Naive thymus-derived CD8-positive, alpha-beta T cell (primary cell): Measurements from ENCODE around the gene IRGM. TPM values are rescaled to one million over a fixed set of nuclear protein-coding genes. Genes with fewer than 3 reads are reported as not detected.
A peak's percentile ranks its signal among the peaks of the same experiment; 100 is the strongest.
"Not testable (repeated sequence)": the region's sequence is repeated elsewhere in the genome, so short reads cannot be mapped to it uniquely, and the experiment has no call there.

ENCODE experiments used
- ATAC-seq, 2 donors: fragments of 150-1000 bp; cut with Tn5 transposase in 1 of 2; sonication (Bioruptor Pico), chemical (Tn5 transposase) in 1 of 2; 1 replicate in 1 of 2; 2 replicates in 1 of 2; pipeline ENCODE4 v1.10.0; 2021; ENCODE audit warnings: mild to moderate bottlenecking in 2 of 2, moderate library complexity in 2 of 2
- POLR2A ChIA-PET: fragments of 350-600 bp; sonication (Branson Sonifier 250); formaldehyde crosslinking; loops from one replicate; lab custom pipeline; 2021; ENCODE audit warnings: antibody characterized with exemption; lab: Charles Lee
- DNase-seq, 10 donors: peaks; one replicate each; pipeline versions ENCODE4 v3.0.0 to v3.0.0-alpha.2; 2020 to 2022
- H3K27ac Mint-ChIP-seq, 10 donors: one replicate each; pipeline ENCODE4 v1.8.0; 2020 to 2022; ENCODE audit warnings: mild to moderate bottlenecking in 10 of 10, mixed read lengths in 10 of 10, moderate library complexity in 4 of 10, inconsistent platforms in 1 of 10
- H3K27me3 Mint-ChIP-seq, 5 donors: one replicate each; pipeline ENCODE4 v1.8.0; 2021 to 2022; ENCODE audit warnings: mixed read lengths in 5 of 5
- H3K36me3 Mint-ChIP-seq, 3 donors: one replicate each; pipeline ENCODE4 v1.8.0; 2020 to 2022; ENCODE audit warnings: mixed read lengths in 3 of 3, mild to moderate bottlenecking in 2 of 3, inconsistent platforms in 1 of 3
- H3K4me1 Mint-ChIP-seq, 4 donors: one replicate each; pipeline ENCODE4 v1.8.0; 2021 to 2022; ENCODE audit warnings: mixed read lengths in 4 of 4
- H3K4me3 Mint-ChIP-seq, 10 donors: one replicate each; pipeline ENCODE4 v1.8.0; 2020 to 2022; ENCODE audit warnings: mild to moderate bottlenecking in 10 of 10, mixed read lengths in 10 of 10, moderate library complexity in 6 of 10, inconsistent platforms in 1 of 10
- H3K9me3 Mint-ChIP-seq, 9 donors: one replicate each; pipeline ENCODE4 v1.8.0; 2020 to 2022; ENCODE audit warnings: mixed read lengths in 9 of 9, mild to moderate bottlenecking in 3 of 9, inconsistent platforms in 1 of 9, moderate library complexity in 1 of 9
- polyA plus RNA-seq, 3 donors: library from polyadenylated mRNA; unstranded; fragments of 300-500 nt; fragmentation: Illumina TruSeq; gene quantifications; one replicate each; pipeline ENCODE4 v1.2.3, GENCODE V29; 2021
- total RNA-seq, 8 experiments: library from RNA in 2 of 8; stranded (reverse) in 2 of 8; gene quantifications; one replicate each; pipeline ENCODE4 v1.2.3 and lab custom pipeline; 2021 to 2026

The IRGM gene, protein sequence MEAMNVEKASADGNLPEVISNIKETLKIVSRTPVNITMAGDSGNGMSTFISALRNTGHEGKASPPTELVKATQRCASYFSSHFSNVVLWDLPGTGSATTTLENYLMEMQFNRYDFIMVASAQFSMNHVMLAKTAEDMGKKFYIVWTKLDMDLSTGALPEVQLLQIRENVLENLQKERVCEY
- 1 to 10 TPM; 2.2 to 2.8 TPM for total RNA-seq
- 1 to 10 TPM in 2 of 3 donors, under 1 TPM in 1; 0.43 to 2.4 (median 1.9) TPM for polyA plus RNA-seq
- 1.1 to 7.1 (median 2.4) reads per million in 6 experiments for total RNA-seq (lab: John Stamatoyannopoulos, UW)

DNA sequence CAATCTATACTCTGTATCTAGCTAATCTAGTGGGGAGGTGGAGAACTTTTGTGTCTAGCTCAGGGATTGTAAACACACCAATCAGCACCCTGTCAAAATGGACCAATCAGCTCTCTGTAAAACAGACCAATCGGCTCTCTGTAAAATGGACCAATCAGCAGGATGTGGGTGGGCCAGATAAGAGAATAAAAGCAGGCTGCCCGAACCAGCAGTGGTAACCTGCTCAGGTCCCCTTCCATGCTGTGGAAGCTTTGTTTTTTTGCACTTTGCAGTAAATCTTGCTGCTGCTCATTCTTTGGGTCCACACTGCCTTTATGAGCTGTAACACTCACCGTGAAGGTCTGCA, at the start of gene IRGM:
Gene IRGM (plus strand): TSS at position 214 of the 346 bp plus-strand sequence. CDS start 1,603 bp downstream, outside the sequence.
- POLR2A ChIA-PET = interaction anchor here (0.8 to 2.6 kb wide), 9 partner anchors 45 to 284 kb away, joined by 3 to 16 read pairs (median 6); partner anchors contain the start of genes DCTN4, RBM22 and SMIM3
- peak within 1 kb of the TSS in 9 of 10 donors; percentile 73 to 92 (median 88) for H3K27ac Mint-ChIP-seq
- DNase-seq (peak in 3 of 10 donors; percentile 7 to 38 (median 35)), ATAC-seq (peak in 1 of 2 donors; percentile 16)
- H3K9me3 Mint-ChIP-seq, H3K27me3 Mint-ChIP-seq, H3K36me3 Mint-ChIP-seq: not testable (repeated sequence)
- H3K4me3 Mint-ChIP-seq = peak within 1 kb of the TSS; percentile 73 to 90 (median 87)
- H3K4me1 Mint-ChIP-seq = peaks cover 13 to 22% (median 16%) of the 10 kb centered on the region in 4 donors

DNA sequence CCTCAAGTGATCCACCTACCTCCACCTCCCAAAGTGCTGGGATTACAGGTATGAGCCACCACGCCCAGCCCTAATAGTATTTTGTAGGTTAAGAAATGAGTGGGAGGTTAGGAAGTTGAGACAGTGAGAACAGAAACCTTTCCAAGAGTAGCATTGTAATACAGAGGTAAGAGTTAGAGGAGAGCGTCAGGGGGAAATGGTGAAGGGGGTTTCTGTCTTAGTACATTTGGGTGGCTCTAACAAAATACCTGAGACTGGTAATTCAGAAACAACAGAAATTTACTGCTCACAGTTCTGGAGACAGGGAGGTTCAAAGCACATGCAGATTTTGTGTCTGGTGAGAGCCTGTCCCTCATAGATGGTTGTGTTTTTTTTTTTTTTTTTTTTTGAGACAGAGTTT, 48.9 kb upstream of the IRGM start:
- Mint-ChIP-seq H3K27me3 (no peaks in the 10 kb centered on the region), H3K9me3 (no peaks in the 10 kb centered on the region), H3K27ac (peak overlapping the region in 2 of 10 donors; percentile 8 to 52), H3K4me3 (no peak overlapping the region), H3K36me3 (peaks cover 0 to 5% (median 0%) of the 10 kb centered on the region in 3 donors), H3K4me1 (peaks cover 3 to 11% (median 7%) of the 10 kb centered on the region in 4 donors)
- no peak for ATAC-seq
- no peak for DNase-seq
- POLR2A ChIA-PET = no interaction called here

DNA sequence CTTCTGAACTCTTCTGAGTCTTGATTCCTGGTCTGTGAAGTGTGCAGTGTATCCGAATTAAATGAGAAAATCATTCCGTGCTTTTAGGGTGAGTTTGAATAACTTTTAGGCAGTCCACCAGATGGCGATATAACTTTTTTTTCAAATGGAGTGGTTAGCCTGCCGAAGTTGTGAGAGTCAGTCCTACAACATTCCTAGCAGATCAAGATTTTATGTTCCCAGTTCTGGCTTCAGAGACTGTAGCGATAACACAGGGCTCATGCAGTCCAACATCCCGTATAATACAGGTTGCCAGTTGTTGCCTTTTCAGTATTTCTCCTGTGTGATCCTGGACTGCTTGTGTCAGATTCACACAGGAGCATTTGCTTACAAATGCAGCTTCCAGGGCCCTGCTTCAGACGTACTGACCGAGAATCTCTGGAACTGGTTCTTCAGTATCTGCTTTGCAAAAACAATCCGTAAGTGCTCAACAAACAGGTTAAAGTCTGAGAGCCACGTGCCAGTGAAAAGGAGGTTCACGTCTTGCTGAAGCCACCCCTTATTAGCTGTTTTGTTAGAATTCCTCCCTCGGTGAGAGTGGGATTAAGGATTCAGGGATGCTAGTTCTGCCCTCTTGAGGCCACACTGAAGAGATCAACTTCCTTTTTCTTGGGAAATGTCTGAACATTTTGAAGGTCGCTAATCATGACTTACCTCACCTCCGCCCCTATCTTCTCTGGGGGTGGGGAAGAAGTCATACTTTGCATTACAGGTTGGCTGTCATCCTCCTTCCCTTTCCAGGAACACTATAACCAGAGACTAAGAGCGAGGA, 45.0 kb upstream of the IRGM start:
- H3K4me1 Mint-ChIP-seq = peaks cover 3 to 8% (median 7%) of the 10 kb centered on the region in 4 donors
- H3K27ac Mint-ChIP-seq = peak overlapping the region in 2 of 10 donors; percentile 35 to 45
- no peak overlapping the region for H3K4me3 Mint-ChIP-seq
- DNase-seq (peak in 3 of 10 donors; percentile 54 to 56 (median 55)), ATAC-seq (peak; percentile 48 to 64)
- POLR2A ChIA-PET = interaction anchor here (0.7 to 2.1 kb wide), 2 partner anchors 17 to 45 kb away, joined by 5 to 11 read pairs; partner anchors contain the start of gene IRGM
- peaks cover 0 to 5% (median 4%) of the 10 kb centered on the region in 3 donors for H3K36me3 Mint-ChIP-seq
- H3K27me3 Mint-ChIP-seq = peaks cover 0 to 17% (median 0%) of the 10 kb centered on the region in 5 donors
- peaks cover 0 to 3% (median 0%) of the 10 kb centered on the region in 9 donors for H3K9me3 Mint-ChIP-seq

DNA sequence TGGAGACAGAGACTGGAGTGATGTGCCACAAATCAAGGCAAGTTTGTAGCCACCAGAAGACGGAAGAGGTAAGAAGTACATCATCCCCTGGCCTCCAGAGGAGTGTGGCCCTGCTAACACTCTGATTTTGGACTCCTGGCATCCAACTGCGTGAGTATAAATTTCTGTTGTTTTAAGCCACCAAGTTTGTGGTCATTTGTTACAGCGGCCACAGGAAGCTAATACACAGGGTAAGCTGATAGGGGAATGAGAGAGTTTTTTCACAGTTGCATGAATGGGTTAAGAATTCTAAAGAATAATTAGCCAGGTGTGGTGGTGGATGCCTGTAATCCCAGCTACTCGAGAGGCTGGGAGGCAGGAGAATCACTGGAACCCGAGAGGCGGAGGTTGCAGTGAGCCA, 41.9 kb upstream of the IRGM start:
- POLR2A ChIA-PET = no interaction called here
- Mint-ChIP-seq H3K4me3 (no peak overlapping the region), H3K27me3 (peaks cover 0 to 17% (median 2%) of the 10 kb centered on the region in 5 donors), H3K27ac (peak overlapping the region in 2 of 10 donors; percentile 22 to 25), H3K4me1 (peaks cover 3 to 8% (median 7%) of the 10 kb centered on the region in 4 donors), H3K36me3 (peaks cover 0 to 5% (median 0%) of the 10 kb centered on the region in 3 donors), H3K9me3 (peaks cover 0 to 3% (median 0%) of the 10 kb centered on the region in 9 donors)
- ATAC-seq = no peak
- DNase-seq = no peak

DNA sequence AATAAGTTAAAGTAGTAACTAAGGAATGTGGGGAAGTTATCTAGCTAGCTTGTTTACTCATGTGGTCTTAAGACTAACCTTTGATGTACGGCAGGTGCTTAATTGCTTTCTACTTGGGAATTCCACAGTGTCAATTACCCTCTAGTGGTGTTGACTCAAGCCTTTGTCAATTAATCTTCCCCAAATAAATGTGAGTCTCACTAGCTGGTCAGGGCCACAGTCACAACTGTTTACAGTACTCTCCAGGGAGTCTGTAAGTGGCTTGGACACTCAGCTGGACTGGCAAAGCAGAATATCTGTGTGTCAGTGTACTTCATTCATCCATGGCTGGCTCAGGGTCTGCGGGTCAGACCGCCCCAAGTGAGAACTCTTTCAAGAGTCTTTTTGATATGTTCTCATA, 37.0 kb upstream of the IRGM start:
- H3K27ac Mint-ChIP-seq = peak overlapping the region in 1 of 10 donors; percentile 24
- no peaks in the 10 kb centered on the region for H3K4me1 Mint-ChIP-seq
- DNase-seq (no peak), ATAC-seq (no peak)
- H3K9me3 Mint-ChIP-seq = peaks cover 0 to 2% (median 0%) of the 10 kb centered on the region in 9 donors
- peaks cover 0 to under 1% (median 0%) of the 10 kb centered on the region in 3 donors for H3K36me3 Mint-ChIP-seq
- peaks cover 2 to 10% (median 3%) of the 10 kb centered on the region in 5 donors for H3K27me3 Mint-ChIP-seq
- POLR2A ChIA-PET = no interaction called here
- no peak overlapping the region for H3K4me3 Mint-ChIP-seq

DNA sequence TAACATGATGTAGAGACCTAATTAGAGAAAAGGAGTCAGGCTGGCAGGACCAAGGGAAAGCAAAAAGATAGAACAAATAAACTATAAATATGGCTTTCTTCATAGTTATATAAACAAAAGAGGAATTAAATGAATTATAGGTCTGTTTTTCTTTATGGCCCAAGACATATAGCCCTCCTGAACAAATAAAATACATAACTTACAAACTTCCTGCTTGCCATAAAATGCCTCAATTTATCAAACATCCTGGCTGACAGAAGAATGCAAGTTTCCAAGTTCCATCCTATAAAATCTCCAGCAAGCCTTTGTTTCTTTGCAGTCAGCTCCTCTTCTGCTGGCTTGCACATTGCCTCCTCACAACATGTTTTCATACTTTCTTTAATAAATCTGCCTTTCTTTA, 31.3 kb upstream of the IRGM start:
- ATAC-seq = no peak
- peaks cover 0 to 9% (median 6%) of the 10 kb centered on the region in 5 donors for H3K27me3 Mint-ChIP-seq
- H3K36me3 Mint-ChIP-seq = peaks cover 2 to 25% (median 20%) of the 10 kb centered on the region in 3 donors
- POLR2A ChIA-PET = no interaction called here
- peaks cover 0 to 36% (median 17%) of the 10 kb centered on the region in 9 donors for H3K9me3 Mint-ChIP-seq
- no peak overlapping the region for H3K4me3 Mint-ChIP-seq
- no peak overlapping the region for H3K27ac Mint-ChIP-seq
- no peak for DNase-seq
- no peaks in the 10 kb centered on the region for H3K4me1 Mint-ChIP-seq

DNA sequence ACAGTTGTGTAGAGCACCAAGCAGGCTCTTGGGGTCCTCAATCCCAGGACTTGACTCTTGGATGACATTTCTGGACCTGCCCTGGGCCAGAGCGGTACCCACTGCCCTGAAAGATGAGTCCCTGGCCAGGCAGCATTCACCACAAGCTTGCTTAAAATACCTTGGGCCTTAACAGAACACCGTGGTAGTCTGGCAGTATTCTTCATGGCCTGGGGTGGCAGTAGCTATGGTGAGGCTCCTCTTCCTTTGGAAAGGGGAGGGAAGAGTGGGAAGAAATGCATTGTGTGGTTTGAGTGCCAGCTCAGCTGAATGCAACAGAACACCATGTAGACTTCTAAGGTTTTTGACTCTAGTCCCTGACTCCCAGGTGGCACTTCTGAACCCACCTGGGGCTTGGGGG, 29.4 kb upstream of the IRGM start:
- H3K4me1 Mint-ChIP-seq = no peaks in the 10 kb centered on the region
- POLR2A ChIA-PET = no interaction called here
- ATAC-seq = no peak
- no peak for DNase-seq
- no peak overlapping the region for H3K27ac Mint-ChIP-seq
- no peak overlapping the region for H3K4me3 Mint-ChIP-seq
- peaks cover 0 to 10% (median 7%) of the 10 kb centered on the region in 5 donors for H3K27me3 Mint-ChIP-seq
- H3K36me3 Mint-ChIP-seq = peaks cover 2 to 26% (median 20%) of the 10 kb centered on the region in 3 donors
- peaks cover 0 to 38% (median 17%) of the 10 kb centered on the region in 9 donors for H3K9me3 Mint-ChIP-seq

DNA sequence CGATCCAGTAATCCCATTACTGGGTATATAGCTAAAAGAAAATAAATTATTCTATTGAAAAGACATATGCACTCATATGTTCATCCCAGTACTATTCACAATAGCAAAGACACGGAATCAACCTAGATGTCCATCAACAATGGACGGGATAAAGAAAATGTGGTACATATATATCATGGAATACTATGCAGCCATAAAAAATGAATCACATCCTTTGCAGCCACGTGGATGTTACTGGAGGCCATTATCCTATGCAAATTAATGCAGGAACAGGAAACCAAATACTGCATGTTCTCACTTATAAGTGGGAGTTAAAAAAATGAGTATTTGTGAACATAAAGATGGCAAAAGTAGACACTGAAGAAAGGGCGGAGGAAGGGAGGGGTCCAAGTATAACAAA, 16.6 kb upstream of the IRGM start:
- H3K4me3 Mint-ChIP-seq = no peak overlapping the region
- peaks cover 0 to 41% (median 3%) of the 10 kb centered on the region in 3 donors for H3K36me3 Mint-ChIP-seq
- H3K9me3 Mint-ChIP-seq = peaks cover 10 to 56% (median 20%) of the 10 kb centered on the region in 9 donors
- no peaks in the 10 kb centered on the region for H3K4me1 Mint-ChIP-seq
- no peak for DNase-seq
- no peak overlapping the region for H3K27ac Mint-ChIP-seq
- ATAC-seq = no peak
- POLR2A ChIA-PET = no interaction called here
- peaks cover 0 to 2% (median 0%) of the 10 kb centered on the region in 5 donors for H3K27me3 Mint-ChIP-seq

DNA sequence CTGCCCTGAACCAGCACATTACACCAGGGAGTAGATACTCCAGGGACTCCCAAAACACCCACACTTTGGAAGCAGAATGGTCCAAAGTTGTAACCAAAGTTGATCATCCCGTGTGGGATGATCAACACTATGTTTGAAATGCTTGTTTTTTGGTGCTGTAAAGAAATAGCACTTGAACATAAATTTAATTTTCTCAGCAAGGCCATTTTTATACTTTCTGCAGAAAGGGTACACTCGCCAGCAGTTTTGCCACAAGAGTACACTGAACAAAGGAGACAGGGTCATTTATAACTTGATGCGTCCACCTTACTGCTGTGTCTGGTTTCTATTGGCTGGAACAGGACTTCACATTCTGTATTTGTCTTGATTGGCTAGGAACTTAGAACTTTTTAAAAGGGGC, 14.5 kb upstream of the IRGM start:
- H3K27me3 Mint-ChIP-seq, ATAC-seq, H3K4me1 Mint-ChIP-seq, POLR2A ChIA-PET, DNase-seq, H3K27ac Mint-ChIP-seq, H3K4me3 Mint-ChIP-seq: not testable (repeated sequence)
- Mint-ChIP-seq H3K36me3 (peaks cover 0 to 41% (median 3%) of the 10 kb centered on the region in 3 donors), H3K9me3 (peaks cover 10 to 56% (median 20%) of the 10 kb centered on the region in 9 donors)

DNA sequence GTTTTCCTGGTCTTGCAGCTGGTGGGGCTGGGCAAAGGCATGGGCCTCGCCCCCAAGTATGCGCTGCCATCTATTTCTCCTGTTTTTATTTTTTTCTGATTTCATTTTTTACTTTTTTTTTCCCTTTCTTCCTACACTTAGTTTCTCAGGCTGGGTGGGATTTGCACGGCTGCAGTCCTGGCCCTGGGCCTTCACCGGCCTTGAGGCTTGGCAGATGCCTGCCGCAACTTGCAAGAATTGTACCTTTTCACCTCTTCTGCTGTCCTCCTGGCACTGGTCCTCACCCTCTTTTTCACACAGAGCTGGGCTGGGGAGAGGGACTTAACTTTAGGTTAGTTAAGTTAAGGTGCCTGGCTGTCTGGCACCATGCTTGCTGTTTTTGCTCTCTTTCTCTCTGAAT, 10.3 kb upstream of the IRGM start:
- peak overlapping the region in 2 of 10 donors; percentile 43 to 57 for H3K27ac Mint-ChIP-seq
- no peak for ATAC-seq
- H3K27me3 Mint-ChIP-seq = peaks cover 0 to 10% (median 0%) of the 10 kb centered on the region in 5 donors
- H3K36me3 Mint-ChIP-seq = peaks cover 0 to 20% (median 0%) of the 10 kb centered on the region in 3 donors
- POLR2A ChIA-PET = no interaction called here
- DNase-seq = no peak
- no peaks in the 10 kb centered on the region for H3K4me1 Mint-ChIP-seq
- H3K4me3 Mint-ChIP-seq = no peak overlapping the region
- H3K9me3 Mint-ChIP-seq = peaks cover 2 to 25% (median 10%) of the 10 kb centered on the region in 9 donors

DNA sequence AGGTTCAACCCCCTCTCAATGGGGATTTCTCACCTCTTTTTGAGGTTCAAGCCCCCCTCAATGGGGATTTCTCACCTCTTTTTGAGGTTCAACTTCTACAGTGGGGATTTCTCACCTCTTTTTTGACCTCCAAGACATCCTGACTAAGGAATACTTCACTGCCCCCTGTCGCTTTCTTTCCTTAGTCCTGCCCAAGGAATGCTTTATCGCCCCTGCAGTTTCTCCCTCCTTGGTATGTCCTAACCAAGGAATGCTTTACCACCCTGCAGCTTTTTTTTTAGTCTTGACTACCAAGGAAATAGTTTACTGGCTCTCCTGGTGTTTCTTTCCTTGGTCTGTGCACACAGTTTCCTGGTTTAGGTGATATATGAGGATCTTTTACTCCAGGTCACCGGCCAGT, 9.6 kb upstream of the IRGM start:
- no peak for ATAC-seq
- Mint-ChIP-seq H3K27me3 (peaks cover 0 to 10% (median 0%) of the 10 kb centered on the region in 5 donors), H3K9me3 (peaks cover 0 to 19% (median 8%) of the 10 kb centered on the region in 9 donors), H3K36me3 (peaks cover 0 to 17% (median 0%) of the 10 kb centered on the region in 3 donors), H3K27ac (no peak overlapping the region), H3K4me1 (no peaks in the 10 kb centered on the region), H3K4me3 (no peak overlapping the region)
- no peak for DNase-seq
- POLR2A ChIA-PET = no interaction called here

DNA sequence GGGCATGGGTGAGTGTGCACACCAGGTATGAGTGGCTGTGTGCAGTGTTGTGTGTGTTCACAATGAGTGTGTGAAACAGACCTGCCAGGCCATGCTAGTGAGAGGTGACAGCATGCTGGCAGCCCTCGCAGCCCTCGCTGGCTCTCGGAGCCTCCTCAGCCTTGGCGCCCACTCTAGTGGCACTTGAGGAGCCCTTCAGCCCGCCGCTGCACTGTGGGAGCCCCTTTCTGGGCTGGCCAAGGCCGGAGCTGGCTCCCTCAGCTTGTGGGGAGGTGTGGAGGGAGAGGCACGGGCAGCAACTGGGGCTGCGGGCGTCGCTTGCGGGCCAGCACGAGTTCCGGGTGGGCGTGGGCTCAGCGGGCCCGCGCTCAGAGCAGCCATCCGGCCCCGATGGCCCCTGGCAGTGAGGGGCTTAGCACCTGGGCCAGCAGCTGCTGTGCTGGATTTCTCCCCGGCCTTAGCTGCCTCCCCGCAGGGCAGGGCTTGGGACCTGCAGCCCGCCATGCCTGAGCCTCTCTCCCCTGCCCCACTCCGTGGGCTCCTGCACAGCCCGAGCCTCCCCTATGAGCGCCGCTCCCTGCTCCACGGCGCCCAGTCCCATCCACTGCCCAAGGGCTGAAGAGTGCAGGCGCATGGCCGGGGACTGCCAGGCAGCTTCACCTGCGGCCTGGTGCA, 999 bp upstream of the IRGM start:
- Mint-ChIP-seq H3K4me1 (peaks cover 13 to 22% (median 16%) of the 10 kb centered on the region in 4 donors), H3K4me3 (peak overlapping the region in 1 of 10 donors; percentile 2)
- not testable (repeated sequence) for ATAC-seq, H3K9me3 Mint-ChIP-seq, H3K27me3 Mint-ChIP-seq, H3K36me3 Mint-ChIP-seq, H3K27ac Mint-ChIP-seq, DNase-seq
- POLR2A ChIA-PET = interaction anchor here (0.8 to 2.6 kb wide), 3 partner anchors 44 to 87 kb away, joined by 5 to 11 read pairs (median 10); partner anchors contain the start of gene DCTN4
